HCT116 (cell line): ENCODE results near the gene HSPB3. TPM values are rescaled to one million over a fixed set of nuclear protein-coding genes. Genes with fewer than 3 reads are reported as not detected.

Experiments used
- ATAC-seq: fragments of 200-7000 bp; cut with Tn5 transposase; 2 replicates; pipeline ENCODE4 v1.9.1; 2020; ENCODE audit warnings: mild to moderate bottlenecking, moderate library complexity
- Bru-seq: library from RNA; stranded (reverse); fragments of 400-500 nt; gene quantifications from one replicate; lab custom pipeline; 2021; lab: Mats Ljungman, UMichigan
- BruChase-seq, 2 experiments: library from RNA; stranded (reverse); fragments of 400-500 nt; gene quantifications; one replicate each; lab custom pipeline; 2021; lab: Mats Ljungman, UMichigan
- BruUV-seq: library from RNA; stranded (reverse); fragments of 400-500 nt; replicated peaks from 2 replicates; lab custom pipeline; 2021; lab: Mats Ljungman, UMichigan
- CTCF ChIA-PET: fragments of 300-600 bp; sonication (Branson Sonifier 250); formaldehyde crosslinking; loops from one replicate; lab custom pipeline; 2021; ENCODE audit warnings: antibody characterized with exemption; lab: Charles Lee
- POLR2A ChIA-PET: fragments of 300-600, 350-600 bp; sonication (Branson Sonifier 250); formaldehyde crosslinking; loops from one replicate; lab custom pipeline; 2021; ENCODE audit warnings: antibody characterized with exemption; lab: Charles Lee
- RAD21 ChIA-PET, 2 experiments: fragments of 300-600 bp; sonication (Branson Sonifier 250); formaldehyde crosslinking; loops; one replicate each; lab custom pipeline; 2023; ENCODE audit warnings: low total read pairs in 2 of 2; ENCODE audit not compliant: uncharacterized antibody in 2 of 2, unreplicated experiment in 2 of 2, low non-redundant PET in 1 of 2; lab: Charles Lee
- DNase-seq: peaks from one replicate; pipeline ENCODE4 v3.0.0-alpha.2; 2010; ENCODE audit warnings: low read depth, low spot score
- H2AFZ ChIP-seq: fragments of 200-600 bp; shearing (Covaris generic), sonication (generic); 2 replicates; pipeline ENCODE4 v1.6.1; 2017; ENCODE audit warnings: low read depth, mixed run types, mixed read lengths, antibody characterized with exemption, low read length; ENCODE audit not compliant: poor library complexity, severe bottlenecking
- H3K27ac ChIP-seq: 2 replicates; pipeline ENCODE4 v1.5.1; 2012; ENCODE audit warnings: low read depth, low read length
- H3K27me3 ChIP-seq: fragments of 200-600 bp; sonication (generic); 2 replicates; pipeline ENCODE4 v1.6.1; 2016; ENCODE audit warnings: mixed run types, low read length, mixed read lengths; ENCODE audit not compliant: insufficient read depth
- H3K36me3 ChIP-seq, 2 experiments: fragments of 200-500 bp in 1 of 2; fragments of 200-600 bp in 1 of 2; sonication (Bioruptor generic) in 1 of 2; sonication (generic) in 1 of 2; 2 replicates each; pipeline versions ENCODE4 v1.5.1 to v1.6.1; 2014 to 2016; ENCODE audit warnings: low read length in 2 of 2, inconsistent platforms in 1 of 2, mixed read lengths in 1 of 2, mixed run types in 1 of 2; ENCODE audit not compliant: insufficient read depth in 2 of 2, control insufficient read depth in 1 of 2
- H3K4me1 ChIP-seq, 2 experiments: fragments of 200-600 bp in 1 of 2; sonication (generic) in 1 of 2; 2 replicates each; pipeline versions ENCODE4 v1.5.1 to v1.6.1; 2012 to 2017; ENCODE audit warnings: low read length in 2 of 2, inconsistent platforms in 1 of 2, mild to moderate bottlenecking in 1 of 2, mixed read lengths in 1 of 2, mixed run types in 1 of 2, moderate library complexity in 1 of 2; ENCODE audit not compliant: insufficient read depth in 2 of 2, control insufficient read depth in 1 of 2
- H3K4me2 ChIP-seq: fragments of 200-600 bp; sonication (generic); 2 replicates; pipeline ENCODE4 v1.6.1; 2017; ENCODE audit warnings: mixed run types, low read length, mixed read lengths
- H3K4me3 ChIP-seq, 2 experiments: fragments of 200-600 bp in 1 of 2; sonication (generic) in 1 of 2; replicated peaks in 1 of 2; 2 replicates each; pipeline ENCODE4 v1.5.1; 2011 to 2016; ENCODE audit warnings: low read length in 2 of 2, control low read depth in 1 of 2, low read depth in 1 of 2, mild to moderate bottlenecking in 1 of 2, mixed read lengths in 1 of 2, mixed run types in 1 of 2
- H3K79me2 ChIP-seq: fragments of 200-600 bp; sonication (generic); 2 replicates; pipeline ENCODE4 v1.6.1; 2017; ENCODE audit warnings: mild to moderate bottlenecking, mixed run types, low read length, moderate library complexity, mixed read lengths; ENCODE audit not compliant: insufficient read depth
- H3K9ac ChIP-seq: fragments of 200-600 bp; sonication (generic); 2 replicates; pipeline ENCODE4 v1.6.1; 2016; ENCODE audit warnings: low read length, mixed read lengths
- H3K9me2 ChIP-seq: fragments of 200-600 bp; sonication (generic), shearing (Covaris generic); 2 replicates; pipeline ENCODE4 v1.6.1; 2017; ENCODE audit warnings: mixed run types, mild to moderate bottlenecking, moderate library complexity; ENCODE audit not compliant: insufficient read depth
- H3K9me3 ChIP-seq, 2 experiments: fragments of 200-500 bp in 1 of 2; fragments of 200-600 bp in 1 of 2; sonication (Bioruptor generic) in 1 of 2; sonication (generic) in 1 of 2; 2 replicates each; pipeline ENCODE4 v1.6.1; 2014 to 2017; ENCODE audit warnings: low read length in 2 of 2, mixed read lengths in 2 of 2, inconsistent platforms in 1 of 2, low read depth in 1 of 2, mild to moderate bottlenecking in 1 of 2, mixed run types in 1 of 2, moderate library complexity in 1 of 2; ENCODE audit not compliant: control insufficient read depth in 1 of 2, insufficient read depth in 1 of 2
- H4K20me1 ChIP-seq: fragments of 200-600 bp; sonication (generic), shearing (Covaris generic); 2 replicates; pipeline ENCODE4 v1.6.1; 2017; ENCODE audit warnings: mixed run types, mild to moderate bottlenecking, moderate library complexity; ENCODE audit not compliant: insufficient read depth
- CBX3 ChIP-seq: IDR thresholded peaks from 2 replicates; pipeline ENCODE4 v1.6.1; 2012; ENCODE audit warnings: low read depth
- CEBPB ChIP-seq: IDR thresholded peaks from 2 replicates; pipeline ENCODE4 v1.6.1; 2012; ENCODE audit warnings: low read depth
- EZH2 ChIP-seq: fragments of 200-600 bp; sonication (generic); IDR thresholded peaks from 2 replicates; pipeline ENCODE4 v1.6.1; 2017; ENCODE audit warnings: antibody characterized with exemption, mixed run types
- FOSL1 ChIP-seq: IDR thresholded peaks from 2 replicates; pipeline ENCODE4 v1.6.1; 2012; ENCODE audit warnings: low read depth
- JUND ChIP-seq: IDR thresholded peaks from 2 replicates; pipeline ENCODE4 v1.6.1; 2012
- POLR2A ChIP-seq: IDR thresholded peaks from 2 replicates; pipeline ENCODE4 v1.7.0; 2011; ENCODE audit warnings: borderline replicate concordance; ENCODE audit not compliant: insufficient read depth, insufficient read length; ENCODE audit errors: extremely low read depth
- POLR2AphosphoS5 ChIP-seq: IDR thresholded peaks from 2 replicates; pipeline ENCODE4 v1.6.1; 2011; ENCODE audit warnings: mild to moderate bottlenecking, low read depth, low read length, moderate library complexity
- SP1 ChIP-seq: IDR thresholded peaks from 2 replicates; pipeline ENCODE4 v1.6.1; 2012; ENCODE audit warnings: low read depth
- SRF ChIP-seq: IDR thresholded peaks from 2 replicates; pipeline ENCODE4 v1.6.1; 2012; ENCODE audit warnings: low read depth
- TCF7L2 ChIP-seq: IDR thresholded peaks from 2 replicates; pipeline ENCODE4 v1.7.0; 2011; ENCODE audit warnings: borderline replicate concordance, inconsistent platforms; ENCODE audit not compliant: insufficient read depth, insufficient read length; ENCODE audit errors: extremely low read depth
- YY1 ChIP-seq: IDR thresholded peaks from 2 replicates; pipeline ENCODE4 v1.6.1; 2011; ENCODE audit warnings: low read length, low read depth, moderate library complexity, mild to moderate bottlenecking; ENCODE audit not compliant: insufficient replicate concordance; ENCODE audit errors: extremely low read depth
- intact Hi-C: fragments of 100-400 bp; cut with micrococcal nuclease; formaldehyde crosslinking; loops from 2 replicates; pipeline ENCODE4 v1.10.0; 2022
- long read RNA-seq: library from polyadenylated mRNA; unstranded; transcript quantifications from one replicate; pipeline ENCODE4 v2.0.0, GENCODE V29; 2021; ENCODE audit not compliant: unreplicated experiment
- polyA plus RNA-seq: library from polyadenylated mRNA; unstranded; fragments of >200 nt; gene quantifications from 2 replicates; pipeline ENCODE4 v1.2.1, GENCODE V29; 2012; ENCODE audit warnings: missing spikeins
- total RNA-seq: library from RNA; stranded (reverse); gene quantifications from one replicate; pipeline ENCODE4 v1.2.1, GENCODE V29; 2021; ENCODE audit not compliant: unreplicated experiment
- TF ChIP-seq, protein P1 (sequence below): IDR thresholded peaks from 2 replicates; pipeline ENCODE4 v1.6.1; 2012
- TF ChIP-seq, protein P2 (sequence below), 3 experiments: fragments of 200-600 bp in 1 of 3; sonication (generic) in 1 of 3; IDR thresholded peaks in 2 of 3; conservative IDR thresholded peaks in 1 of 3; 2 replicates each; pipeline ENCODE4 v1.5.1; 2012 to 2017; ENCODE audit warnings: low read depth in 2 of 3, low read length in 2 of 3, antibody characterized with exemption in 1 of 3, borderline replicate concordance in 1 of 3, control low read depth in 1 of 3, mild to moderate bottlenecking in 1 of 3, mixed read lengths in 1 of 3, mixed run types in 1 of 3, moderate library complexity in 1 of 3; ENCODE audit not compliant: insufficient read depth in 1 of 3

HSPB3 gene, protein sequence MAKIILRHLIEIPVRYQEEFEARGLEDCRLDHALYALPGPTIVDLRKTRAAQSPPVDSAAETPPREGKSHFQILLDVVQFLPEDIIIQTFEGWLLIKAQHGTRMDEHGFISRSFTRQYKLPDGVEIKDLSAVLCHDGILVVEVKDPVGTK
- total RNA-seq = not detected
- polyA plus RNA-seq = not detected in 2 replicates
- not detected for Bru-seq, nascent RNA
- BruChase-seq, experiment 1, labeled RNA remaining after a 6-hour chase = not detected
- not detected for BruChase-seq, experiment 2, labeled RNA remaining after a 2-hour chase
- long read RNA-seq = 0 reads

DNA sequence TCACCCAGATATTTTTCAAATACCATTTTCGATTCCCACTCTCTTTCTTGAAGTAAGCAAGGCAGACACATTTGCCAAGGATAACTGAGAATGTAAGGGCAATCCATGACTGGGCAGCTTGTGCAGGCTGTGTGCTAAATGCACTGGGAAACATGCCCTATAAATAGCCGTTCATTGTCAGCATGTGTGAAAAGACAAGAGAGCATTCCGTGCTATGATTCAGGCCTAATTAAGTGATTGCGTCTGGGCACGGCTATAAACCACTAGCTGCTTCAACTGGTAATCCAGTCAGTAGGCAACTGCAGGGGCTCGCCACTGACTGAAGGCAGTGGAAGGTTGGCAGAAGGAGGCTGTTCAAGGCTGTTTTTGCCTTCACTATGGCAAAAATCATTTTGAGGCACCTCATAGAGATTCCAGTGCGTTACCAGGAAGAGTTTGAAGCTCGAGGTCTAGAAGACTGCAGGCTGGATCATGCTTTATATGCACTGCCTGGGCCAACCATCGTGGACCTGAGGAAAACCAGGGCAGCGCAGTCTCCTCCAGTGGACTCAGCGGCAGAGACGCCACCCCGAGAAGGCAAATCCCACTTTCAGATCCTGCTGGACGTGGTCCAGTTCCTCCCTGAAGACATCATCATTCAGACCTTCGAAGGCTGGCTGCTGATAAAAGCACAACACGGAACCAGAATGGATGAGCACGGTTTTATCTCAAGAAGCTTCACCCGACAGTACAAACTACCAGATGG lies at the start of gene HSPB3:
Gene HSPB3 (plus strand): TSS at position 287 of the 745 bp plus-strand sequence. CDS start 91 bp downstream, at position 378.
- H3K4me3 ChIP-seq = no peak within 1 kb of the TSS
- POLR2A ChIA-PET = no interaction called here
- intact Hi-C loops = no loop called here
- H3K4me1 ChIP-seq = peaks cover 6 to 12% of the 10 kb centered on the region in 2 experiments; a peak in 2 of 4 replicates
- H3K36me3 ChIP-seq = no peaks in the 10 kb centered on the region
- ATAC-seq (no peak), DNase-seq (no peak)
- no peak for TF ChIP-seq CBX3
- TF ChIP-seq YY1 = no peak
- TF ChIP-seq JUND = no peak
- TF ChIP-seq TCF7L2 = no peak
- TF ChIP-seq FOSL1 = no peak
- no peak for TF ChIP-seq SRF
- TF ChIP-seq POLR2AphosphoS5 = no peak
- TF ChIP-seq, protein P1, sequence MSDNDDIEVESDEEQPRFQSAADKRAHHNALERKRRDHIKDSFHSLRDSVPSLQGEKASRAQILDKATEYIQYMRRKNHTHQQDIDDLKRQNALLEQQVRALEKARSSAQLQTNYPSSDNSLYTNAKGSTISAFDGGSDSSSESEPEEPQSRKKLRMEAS = no peak
- TF ChIP-seq EZH2 = no peak
- no peak for TF ChIP-seq CEBPB
- TF ChIP-seq, protein P2, sequence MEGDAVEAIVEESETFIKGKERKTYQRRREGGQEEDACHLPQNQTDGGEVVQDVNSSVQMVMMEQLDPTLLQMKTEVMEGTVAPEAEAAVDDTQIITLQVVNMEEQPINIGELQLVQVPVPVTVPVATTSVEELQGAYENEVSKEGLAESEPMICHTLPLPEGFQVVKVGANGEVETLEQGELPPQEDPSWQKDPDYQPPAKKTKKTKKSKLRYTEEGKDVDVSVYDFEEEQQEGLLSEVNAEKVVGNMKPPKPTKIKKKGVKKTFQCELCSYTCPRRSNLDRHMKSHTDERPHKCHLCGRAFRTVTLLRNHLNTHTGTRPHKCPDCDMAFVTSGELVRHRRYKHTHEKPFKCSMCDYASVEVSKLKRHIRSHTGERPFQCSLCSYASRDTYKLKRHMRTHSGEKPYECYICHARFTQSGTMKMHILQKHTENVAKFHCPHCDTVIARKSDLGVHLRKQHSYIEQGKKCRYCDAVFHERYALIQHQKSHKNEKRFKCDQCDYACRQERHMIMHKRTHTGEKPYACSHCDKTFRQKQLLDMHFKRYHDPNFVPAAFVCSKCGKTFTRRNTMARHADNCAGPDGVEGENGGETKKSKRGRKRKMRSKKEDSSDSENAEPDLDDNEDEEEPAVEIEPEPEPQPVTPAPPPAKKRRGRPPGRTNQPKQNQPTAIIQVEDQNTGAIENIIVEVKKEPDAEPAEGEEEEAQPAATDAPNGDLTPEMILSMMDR (IDR thresholded peaks at IDR 0.05 in 2 of 3, conservative IDR thresholded peaks at IDR 0.05 in 1 of 3; ENCODE audit: borderline replicate concordance in 1 of 3, insufficient read depth in 1 of 3, low read depth in 2 of 3, low read length in 2 of 3) = no peak
- no peak for TF ChIP-seq SP1
- no peak for TF ChIP-seq POLR2A
- H2AFZ ChIP-seq = no peak within 1 kb of the TSS
- no peaks in the 10 kb centered on the region for H3K79me2 ChIP-seq
- H3K9me3 ChIP-seq = 0 out of 4 replicates have a peak, but pooled peaks cover 0 to under 1% of the 10 kb centered on the region in 2 experiments
- BruUV-seq = no TSS peak
- H3K4me2 ChIP-seq = no peak within 1 kb of the TSS; the same call in 1 of the 2 replicates
- CTCF ChIA-PET = interaction anchor here (1.2 kb wide), 1 partner anchor 396 kb away, joined by 3 read pairs; no protein-coding TSS in a partner anchor
- H3K9me2 ChIP-seq = no peaks in the 10 kb centered on the region
- no peak within 1 kb of the TSS for H3K27ac ChIP-seq
- H4K20me1 ChIP-seq = no peaks in the 10 kb centered on the region
- H3K27me3 ChIP-seq = no peaks in the 10 kb centered on the region
- no peak within 1 kb of the TSS for H3K9ac ChIP-seq
- RAD21 ChIA-PET = no interaction called here
